Fibroblast of skin of left biceps (primary cell): ENCODE results near the gene HDAC2.
"Not testable (repeated sequence)": the region's sequence is repeated elsewhere in the genome, so short reads cannot be mapped to it uniquely, and the experiment has no call there.

Experiments used
- DNase-seq, 2 experiments: peaks; one replicate each; pipeline ENCODE4 v3.0.0-alpha.2; 2013; ENCODE audit warnings: low read depth in 2 of 2

Gene HDAC2

DNA sequence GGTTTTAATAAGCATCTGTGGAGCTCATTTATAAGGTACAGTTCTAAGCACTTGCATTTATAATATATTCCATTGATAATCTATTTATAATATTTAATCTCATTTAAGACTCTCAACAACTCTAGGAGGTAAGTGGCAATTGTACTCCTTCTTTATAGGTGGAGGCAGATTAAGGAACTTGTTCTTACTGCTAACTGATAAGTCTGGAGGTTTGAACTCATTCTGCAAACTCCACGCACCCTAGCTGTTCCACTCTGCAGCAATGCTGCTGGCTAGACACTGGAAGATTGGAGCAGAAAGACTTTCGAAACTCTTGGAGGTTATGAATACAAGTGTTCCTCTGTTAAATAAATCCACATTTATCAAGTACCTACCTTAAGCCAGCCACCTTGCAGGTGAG, 793 bp upstream of the HDAC2 start:
- DNase-seq = no peak

DNA sequence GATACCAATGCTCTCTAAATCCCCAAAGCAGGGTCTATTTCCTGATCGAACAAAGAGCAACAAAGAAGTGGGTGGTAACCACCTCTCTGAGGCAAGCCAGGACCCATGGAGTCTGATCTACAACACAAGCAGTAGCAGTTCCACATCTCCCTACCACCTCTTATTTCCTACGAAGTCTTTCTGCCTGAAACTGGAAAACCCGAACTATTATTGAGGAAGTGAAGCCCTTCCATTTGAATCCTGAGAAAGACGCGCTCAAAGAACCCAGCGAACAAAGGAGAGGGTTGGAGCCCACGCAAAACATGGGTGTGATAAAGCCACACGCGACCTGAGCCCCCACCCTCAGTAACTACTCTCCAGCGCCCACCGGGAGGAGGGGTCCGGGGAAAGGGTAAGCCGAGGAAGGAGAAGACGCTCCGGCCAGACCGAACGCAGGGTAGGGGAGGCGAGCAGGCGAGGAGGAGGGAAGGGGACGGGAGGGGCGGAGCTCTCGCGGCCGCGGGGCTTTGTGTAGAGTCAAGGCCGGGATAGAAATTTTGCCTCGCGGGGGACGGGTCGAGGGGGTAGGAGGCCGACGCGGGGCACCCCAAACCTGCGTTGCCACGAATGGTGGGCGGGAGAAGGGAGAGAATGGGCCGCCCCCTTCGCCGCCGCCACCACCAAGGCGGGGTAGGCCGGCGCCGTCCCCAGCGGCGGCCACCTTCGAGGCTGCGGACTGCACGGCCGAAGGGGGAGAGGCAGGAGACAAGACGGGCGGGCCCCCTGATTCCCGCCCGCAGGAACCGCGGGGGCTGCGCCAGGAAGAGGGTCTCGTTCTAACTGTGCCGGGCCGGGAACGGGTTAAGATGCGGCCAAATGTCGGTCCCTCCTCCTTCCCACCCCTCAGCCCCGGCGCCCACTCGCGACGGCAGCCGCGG, 802 bp downstream of the HDAC2 start:
- no peak for DNase-seq

DNA sequence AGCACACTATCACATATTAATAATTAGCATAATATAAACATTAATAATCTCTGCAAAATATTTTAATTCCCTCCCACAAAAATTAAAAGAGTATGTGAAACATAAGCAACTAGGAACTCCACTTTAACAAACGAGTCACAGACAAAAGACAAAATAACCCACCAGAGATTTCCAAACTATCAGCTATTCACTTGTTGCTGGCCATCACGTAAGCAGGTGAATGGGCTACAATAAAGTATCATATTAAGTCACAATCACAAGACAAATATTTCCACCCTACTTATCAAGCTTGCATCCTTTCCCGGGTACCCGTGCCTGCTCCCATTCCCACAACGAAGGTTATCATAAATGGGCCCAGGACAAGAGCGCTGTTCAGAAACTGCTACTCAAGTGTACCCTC, 2.5 kb downstream of the HDAC2 start:
- DNase-seq = no peak

DNA sequence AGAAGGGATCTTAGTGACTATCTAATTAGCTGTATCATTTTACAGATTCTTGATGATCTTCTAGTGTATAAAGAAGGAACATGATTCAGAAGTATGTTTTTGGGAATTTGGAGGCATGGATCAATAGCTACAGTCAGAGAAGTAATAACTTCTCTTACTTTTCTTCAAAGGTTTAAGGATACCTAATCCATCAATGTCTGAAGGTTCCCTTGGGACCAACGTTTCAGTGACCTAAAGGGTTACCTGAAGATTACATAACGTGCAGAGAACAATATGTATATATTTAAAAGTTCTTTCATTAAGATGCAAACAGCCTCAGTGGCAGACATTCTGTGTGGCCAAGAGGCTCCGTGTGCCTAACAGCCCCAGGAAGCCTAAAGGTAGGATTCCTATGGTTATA, 3.2 kb downstream of the HDAC2 start:
- DNase-seq = no peak

DNA sequence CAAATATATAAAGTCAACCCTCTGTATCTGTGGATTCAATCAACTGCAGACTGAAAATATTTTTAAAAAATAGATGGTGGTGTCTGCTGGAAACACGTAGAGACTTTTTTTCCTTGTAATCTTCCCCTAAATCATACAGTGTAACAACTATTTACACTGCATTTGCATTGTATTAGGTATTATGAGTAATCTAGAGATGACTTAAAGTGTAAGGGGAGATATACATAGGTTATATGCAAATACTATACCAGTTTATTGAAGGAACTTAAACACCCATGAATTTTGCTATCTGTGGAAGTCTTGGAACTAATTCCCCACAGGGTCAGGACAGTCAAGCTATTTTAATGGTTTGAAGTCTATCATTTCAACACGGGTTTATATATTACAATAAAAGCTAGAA, 10.2 kb downstream of the HDAC2 start:
- DNase-seq = no peak

DNA sequence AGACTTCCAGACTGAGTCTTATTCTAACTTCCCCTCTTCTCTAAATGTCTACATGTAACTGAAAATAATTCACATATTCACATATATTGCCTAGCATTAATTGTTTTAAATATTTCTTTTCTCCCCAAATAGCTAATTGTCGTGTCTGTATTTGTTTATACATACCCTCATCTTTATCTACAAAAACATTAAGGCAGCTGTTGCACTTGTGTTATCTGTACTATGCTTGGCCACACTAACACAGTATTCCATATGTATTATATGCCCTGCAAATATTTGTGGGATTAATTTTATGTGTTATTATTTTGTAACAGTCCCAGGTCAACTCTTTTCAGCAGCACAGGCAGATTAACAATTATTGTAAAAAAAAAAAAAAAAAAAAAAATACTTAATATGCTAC, 11.7 kb downstream of the HDAC2 start:
- DNase-seq = no peak

DNA sequence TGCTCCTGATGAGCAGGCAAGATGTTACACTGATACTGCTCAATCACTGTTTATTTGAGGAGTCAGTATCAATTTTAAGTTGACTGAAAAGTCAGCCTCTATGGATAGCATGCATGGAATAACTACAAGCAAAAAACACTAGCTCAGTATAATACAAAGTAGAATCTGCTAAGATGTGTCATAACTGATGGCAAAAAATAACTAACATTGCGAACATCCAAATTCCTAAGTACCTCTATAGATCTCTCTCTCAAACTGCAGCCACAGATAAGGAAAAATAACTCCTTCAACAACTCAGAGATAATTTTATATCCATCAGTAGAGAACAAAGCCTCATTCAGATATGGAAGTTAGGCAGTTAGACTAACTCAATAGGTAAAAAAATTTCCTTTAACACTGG, 16.3 kb downstream of the HDAC2 start:
- no peak for DNase-seq

DNA sequence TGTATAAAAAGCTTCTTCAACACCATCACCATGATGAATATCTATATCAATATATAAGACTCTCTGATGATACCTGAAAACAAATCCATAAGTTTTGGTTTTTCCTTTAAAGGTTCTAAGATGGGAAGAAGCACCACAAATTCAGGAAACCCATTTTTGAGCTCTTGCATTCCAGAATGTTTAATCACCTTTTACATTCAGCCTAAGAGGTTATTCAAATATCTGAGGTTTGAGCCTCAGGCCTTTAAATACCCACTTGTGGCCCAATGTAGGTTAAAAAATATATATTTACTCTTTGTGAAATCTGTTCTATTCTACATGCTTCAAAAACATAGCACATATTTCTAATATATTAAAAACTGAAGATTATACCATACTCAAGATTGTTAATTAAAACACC, 17.6 kb downstream of the HDAC2 start:
- DNase-seq = peak; percentile 18 to 21

DNA sequence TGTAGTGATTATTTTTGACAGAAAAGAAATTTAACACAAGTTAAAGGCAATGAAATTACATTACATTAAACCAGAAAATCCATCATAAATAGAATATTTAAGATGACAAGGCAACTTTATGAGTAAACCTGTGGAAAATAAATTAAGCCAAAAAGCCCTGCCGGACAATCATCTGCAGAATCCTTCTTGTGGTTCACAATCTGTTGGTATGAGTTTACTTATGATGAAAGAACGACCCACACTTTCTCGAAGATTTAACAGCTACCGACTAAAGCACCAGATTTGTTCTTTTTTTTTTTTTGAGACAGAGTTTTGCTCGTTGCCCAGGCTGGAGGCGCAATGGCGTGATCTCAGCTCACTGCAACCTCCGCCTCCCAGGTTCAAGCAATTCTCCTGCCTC, 21.4 kb downstream of the HDAC2 start:
- no peak for DNase-seq

DNA sequence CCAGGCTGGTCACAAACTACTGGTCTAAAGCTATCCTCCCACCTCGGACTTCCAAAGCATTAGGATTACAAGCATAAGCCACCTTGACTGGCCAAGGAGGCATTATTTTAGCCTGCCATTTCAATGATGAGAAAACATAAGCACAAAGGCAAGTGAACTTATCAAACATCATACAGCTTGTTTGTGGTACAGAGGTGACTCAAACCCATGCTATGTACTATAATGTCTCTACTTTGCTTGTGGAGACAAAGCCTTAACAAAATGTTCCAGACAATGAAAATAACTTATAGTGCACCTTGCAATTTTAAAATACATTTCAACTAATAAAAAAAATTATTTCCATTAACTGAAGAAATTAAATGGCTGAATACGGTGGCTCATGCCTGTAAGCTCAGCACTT, 26.2 kb downstream of the HDAC2 start:
- DNase-seq = no peak

DNA sequence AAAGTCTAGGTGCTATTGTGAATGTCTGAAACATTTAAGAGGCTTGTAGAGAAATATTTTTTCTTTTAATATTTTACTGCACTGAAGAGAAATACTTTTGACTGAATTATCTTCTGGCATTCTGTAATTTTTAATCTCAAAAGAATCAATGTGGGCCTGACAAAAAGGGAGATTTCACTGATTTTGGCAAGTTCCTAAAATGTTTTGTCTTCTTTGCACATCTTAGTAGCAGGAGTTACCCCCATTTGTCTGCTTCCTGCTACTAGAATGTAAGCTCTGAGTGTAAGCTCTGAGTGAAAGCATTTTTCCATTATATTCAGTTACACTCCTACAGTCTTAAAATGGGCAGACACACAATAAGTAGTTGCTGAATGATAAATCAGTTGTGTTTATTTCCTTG, 31.1 kb downstream of the HDAC2 start:
- DNase-seq = no peak

DNA sequence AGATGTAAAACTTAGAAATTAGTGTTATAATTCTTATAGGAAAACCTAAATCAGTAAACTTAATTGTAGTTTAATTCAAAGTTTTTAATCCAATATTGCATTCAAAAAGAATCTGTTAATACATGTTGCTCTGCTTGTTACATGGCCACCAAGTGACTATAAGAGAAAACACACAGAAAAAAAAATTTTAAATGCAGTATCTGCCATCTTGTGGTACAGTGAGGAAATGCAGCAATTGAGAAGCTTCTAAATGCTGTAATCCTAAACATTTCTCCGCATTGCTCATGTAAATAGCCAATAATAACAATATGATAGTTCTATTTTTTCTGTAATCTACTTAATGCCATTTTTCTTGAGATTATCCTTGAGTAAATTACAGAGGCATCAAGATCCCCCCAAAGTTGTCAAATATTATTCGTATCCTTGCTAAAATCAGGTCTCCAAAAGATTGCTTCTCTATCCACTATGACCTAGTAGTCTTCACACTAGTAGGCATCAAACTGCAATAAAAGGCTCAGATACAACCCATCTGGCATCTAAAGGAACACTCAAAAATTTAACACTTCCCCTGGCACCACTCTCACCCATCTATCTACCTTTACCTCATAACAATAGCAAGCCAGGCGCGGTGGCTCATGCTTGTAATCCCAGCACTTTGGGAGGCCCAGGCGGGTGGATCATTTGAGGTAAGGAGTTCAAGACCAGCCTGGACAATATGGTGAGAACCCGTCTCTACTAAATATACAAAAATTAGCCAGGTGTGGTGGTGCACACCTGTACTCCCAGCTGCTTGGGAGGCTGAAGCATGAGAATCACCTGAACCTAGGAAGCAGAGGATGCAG, 34.6 kb downstream of the HDAC2 start:
- peak; percentile 42 to 58 for DNase-seq

DNA sequence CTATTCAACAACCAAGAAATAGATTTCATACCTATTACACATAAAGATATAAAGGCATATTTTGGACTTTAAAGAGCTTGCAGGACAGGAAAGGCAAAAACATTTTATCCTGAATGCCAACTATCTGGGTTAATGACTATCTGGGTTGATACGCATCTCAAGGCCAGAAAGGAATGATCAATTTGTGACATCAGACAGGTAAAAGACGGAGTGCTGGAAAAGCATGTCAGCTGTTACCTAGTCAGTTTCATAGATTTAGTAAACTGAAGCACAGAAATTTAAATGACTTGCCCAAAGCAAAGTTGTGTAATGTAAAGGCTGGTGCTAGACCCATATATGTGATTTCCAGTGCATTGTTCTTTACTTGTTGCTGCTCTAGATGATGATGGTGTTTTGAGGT, 36.8 kb downstream of the HDAC2 start:
- DNase-seq = no peak

DNA sequence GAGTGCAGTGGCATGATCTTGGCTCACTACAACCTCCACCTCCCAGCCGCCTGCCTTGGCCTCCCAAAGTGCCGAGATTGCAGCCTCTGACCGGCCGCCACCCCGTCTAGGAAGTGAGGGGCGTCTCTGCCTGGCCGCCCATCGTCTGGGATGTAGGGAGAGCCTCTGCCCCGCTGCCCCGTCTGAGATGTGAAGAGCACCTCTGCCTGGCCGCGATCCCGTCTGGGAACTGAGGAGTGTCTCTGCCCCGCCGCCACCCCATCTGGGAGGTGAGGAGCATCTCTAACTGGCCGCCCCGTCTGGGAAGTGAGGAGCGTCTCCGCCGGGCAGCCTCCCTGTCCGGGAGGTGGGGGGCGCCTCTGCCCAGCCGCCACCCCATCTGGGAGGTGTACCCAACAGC, 39.0 kb downstream of the HDAC2 start:
- DNase-seq = not testable (repeated sequence)

DNA sequence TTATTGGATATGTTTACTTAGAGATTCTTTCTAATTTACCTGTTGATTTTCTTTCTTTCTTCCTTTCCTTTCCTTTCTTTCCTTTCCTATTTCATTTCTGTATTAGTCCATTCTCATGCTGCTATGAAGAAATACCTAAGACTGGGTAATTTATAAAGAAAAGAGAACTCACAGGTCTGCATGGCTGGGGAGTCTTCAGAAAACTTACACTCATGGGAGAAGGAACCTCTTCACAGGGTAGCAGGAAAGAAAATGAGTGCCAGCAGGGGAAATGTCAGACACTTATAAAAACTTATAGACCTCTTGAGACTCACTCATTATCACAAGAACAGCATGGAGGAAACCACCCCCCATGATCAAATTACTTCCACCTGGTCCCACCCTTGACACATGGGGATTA, 40.8 kb downstream of the HDAC2 start:
- DNase-seq = no peak

DNA sequence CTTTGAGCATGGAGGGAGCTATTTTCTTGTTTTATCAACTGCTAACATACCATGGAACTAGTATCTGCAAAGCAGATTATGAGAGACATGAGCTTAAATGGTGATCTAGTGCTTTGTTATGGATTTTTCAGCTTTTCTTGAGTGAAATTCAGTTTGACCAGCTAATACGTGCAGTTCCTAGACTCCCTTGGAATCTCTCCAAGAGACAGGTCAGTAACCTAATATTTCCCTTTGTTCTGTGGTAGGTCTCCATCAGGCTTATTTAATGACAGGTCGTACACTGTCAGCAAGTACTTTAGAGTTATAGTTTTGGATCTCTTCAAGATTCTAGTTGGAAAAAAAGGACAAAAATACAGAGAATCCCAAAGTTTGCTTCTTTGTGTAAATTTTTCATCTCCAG, 43.9 kb downstream of the HDAC2 start:
- no peak for DNase-seq

DNA sequence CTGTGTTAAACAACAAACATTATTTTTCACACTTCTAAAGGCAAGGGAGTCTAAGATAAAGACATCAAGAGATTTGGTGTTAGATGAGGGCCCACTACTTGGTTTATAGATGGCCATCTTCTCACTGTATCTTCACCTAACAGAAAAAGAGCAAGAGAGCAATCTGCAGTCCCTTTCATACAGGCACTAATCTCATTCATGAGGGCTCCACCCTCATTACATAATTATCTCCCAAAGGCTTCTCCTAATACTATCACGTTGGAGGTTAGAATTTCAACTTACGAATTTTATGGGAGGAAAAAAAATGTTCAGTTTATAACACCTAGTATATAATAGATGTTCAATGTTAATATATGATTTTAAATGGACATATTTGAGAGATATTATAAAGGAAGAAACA, 45.6 kb downstream of the HDAC2 start:
- DNase-seq = no peak

DNA sequence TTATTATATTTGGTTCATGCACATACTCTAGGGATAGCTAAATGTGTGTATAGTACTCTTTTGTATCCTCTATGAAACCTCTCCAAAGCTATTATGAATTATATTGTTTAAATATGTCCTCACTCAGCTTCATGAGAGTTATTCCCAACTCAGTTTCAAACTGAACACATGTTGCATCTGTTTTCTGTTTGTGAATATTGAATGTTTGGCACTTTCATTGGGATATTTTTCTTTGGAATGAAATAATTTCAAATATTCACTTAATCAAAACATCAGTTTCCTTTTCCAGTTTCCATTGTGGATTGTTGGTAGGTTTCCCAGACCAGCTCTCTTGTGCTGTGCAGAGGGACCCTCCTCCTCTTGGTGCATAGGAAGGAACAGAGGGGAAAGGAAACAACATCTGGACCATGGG, 46.6 kb downstream of the HDAC2 start:
- DNase-seq = peak; percentile 71 to 73

DNA sequence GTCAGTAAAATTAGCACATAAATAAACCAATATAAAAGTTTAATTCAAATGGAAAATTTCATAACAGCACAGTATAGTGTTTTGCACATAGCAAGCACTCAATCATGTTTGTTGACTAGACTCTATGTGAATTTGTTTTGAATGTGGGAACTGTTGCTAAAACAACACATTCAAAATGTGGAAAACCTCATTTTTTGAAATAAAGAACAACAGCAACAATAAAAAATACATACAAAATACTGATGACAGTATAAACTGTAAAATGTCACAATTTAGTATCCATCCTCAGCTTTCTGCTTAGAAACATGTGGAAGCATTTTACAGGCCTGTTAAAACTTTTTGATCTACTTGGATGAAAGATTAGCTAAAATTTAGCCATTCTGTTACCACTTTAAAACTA, 47.4 kb downstream of the HDAC2 start:
- DNase-seq = no peak

DNA sequence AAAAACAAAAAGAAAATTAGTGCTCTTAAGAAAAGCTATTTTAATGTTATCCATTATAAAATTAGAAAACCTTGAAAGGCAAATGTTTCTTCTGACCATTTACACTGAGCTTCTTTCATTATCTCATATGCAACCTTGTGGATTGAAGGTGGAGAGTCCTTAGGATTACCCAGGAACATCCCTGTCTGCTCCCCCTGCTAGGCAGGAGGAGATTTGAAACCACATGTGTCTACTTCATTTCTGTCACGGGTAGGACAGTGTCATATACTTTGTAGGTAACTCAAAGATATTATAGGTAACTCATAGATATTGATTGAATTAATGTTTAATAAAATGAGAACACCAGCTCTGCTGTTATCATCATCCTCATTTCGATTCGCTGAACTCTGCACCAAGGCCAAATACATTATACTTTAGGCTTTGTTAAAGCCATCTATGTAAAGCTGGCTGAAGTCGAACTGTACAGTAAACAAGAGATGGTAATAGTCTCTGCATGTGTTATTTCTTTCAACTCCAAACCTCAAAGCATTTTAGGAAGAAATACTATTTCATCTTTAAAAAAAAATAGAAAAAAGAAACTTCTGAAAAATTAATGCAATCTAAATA, 49.5 kb downstream of the HDAC2 start:
- no peak for DNase-seq

DNA sequence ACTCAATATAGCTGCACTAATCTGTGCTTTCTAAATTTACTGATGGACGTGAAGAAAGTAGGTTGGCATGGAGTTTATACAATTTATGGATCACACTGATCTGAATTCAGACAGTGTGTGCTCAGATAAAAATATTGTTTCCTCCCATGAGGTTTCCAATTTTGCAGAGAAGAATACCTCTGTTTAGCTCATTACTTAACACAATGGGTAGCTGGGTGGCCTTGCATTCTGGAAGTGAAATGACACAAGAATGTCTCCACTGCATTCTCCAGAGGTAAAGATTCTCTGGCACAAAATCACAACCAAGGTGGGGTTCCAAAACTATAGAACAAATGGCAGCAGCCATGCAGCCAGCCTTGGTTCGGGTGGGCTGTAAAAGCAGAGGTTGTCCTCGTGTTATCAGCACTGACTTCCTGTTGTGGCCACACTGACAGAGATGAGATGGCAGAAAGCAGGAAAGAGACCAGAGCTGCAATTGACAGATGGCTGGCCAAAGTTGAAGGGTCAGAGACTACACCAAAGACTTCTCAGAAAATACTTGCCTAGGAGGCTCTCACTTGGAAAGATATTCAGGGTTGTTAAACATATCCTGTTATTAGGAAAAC, 50.2 kb downstream of the HDAC2 start:
- no peak for DNase-seq

DNA sequence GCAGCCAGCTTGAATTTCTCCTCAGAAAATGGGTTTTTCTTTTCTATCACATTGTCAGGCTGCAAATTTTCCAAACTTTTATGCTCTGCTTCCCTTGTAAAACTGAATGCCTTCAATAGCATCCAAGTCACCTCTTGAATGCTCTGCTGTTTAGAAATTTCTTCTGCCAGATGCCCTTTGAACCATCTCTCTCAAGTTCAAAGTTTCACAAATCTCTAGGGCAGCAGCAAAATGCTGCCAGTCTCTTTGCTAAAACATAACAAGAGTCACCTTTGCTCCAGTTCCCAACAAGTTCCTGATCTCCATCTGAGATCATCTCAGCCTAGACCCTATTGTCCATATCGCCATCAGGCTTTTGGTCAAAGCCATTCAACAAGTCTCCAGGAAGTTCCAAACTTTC, 60.7 kb downstream of the HDAC2 start:
- not testable (repeated sequence) for DNase-seq
